ENCODE measurements around the gene RGS10. TPM values are rescaled to one million over a fixed set of nuclear protein-coding genes. Genes with fewer than 3 reads are reported as not detected.

The RGS10 gene
- total and polyA plus RNA-seq, 2 of the 8 experiments (the other 6 are each of a cell fraction or from before 2014, with no cell fraction given): 5.5 to 13.1 TPM

- Histone ChIP-seq H2BK12ac (ENCODE audit: low read depth, low read length) (no peak overlapping the region), H3K4me2 (ENCODE audit: insufficient read depth in 1 of 2, low read depth in 2 of 2, low read length in 2 of 2) (no peak overlapping the region), H3K23ac (ENCODE audit: insufficient read length) (no peak overlapping the region), H3K27ac (ENCODE audit: low read depth, low read length) (no peak overlapping the region), H3K14ac (ENCODE audit: insufficient read length) (no peak overlapping the region), H3K9me3 (ENCODE audit: insufficient read depth in 2 of 2, low read depth in 1 of 2, low read length in 1 of 2) (no peaks in the 10 kb centered on the region), H2AK5ac (ENCODE audit: low read depth, low read length) (no peak overlapping the region), H3K56ac (replicated peaks; ENCODE audit: insufficient read length, low read depth, low read length) (no peak overlapping the region), H4K8ac (ENCODE audit: extremely low read depth, insufficient read depth, low read length) (no peak overlapping the region), H3K4me3 (ENCODE audit: extremely low read depth in 1 of 4, insufficient read depth in 2 of 4, low read depth in 3 of 4, low read length in 4 of 4) (no peak overlapping the region), H2BK5ac (ENCODE audit: low read depth, low read length) (no peak overlapping the region), H3K27me3 (replicated peaks in 1 of 4; ENCODE audit: control insufficient read depth in 3 of 4, extremely low read depth in 1 of 4, insufficient read depth in 3 of 4, low read length in 3 of 4) (peaks cover 0 to 10% (median 4%) of the 10 kb centered on the region in 4 experiments; a peak in 3 of 7 replicates), H3K18ac (ENCODE audit: extremely low read depth, low read length) (no peak overlapping the region), H3K79me1 (ENCODE audit: low read depth, low read length) (no peaks in the 10 kb centered on the region), H2BK15ac (ENCODE audit: low read length) (no peak overlapping the region), H2AFZ (ENCODE audit: low read length) (no peak overlapping the region), H2BK120ac (replicated peaks; ENCODE audit: low read depth, low read length) (no peak overlapping the region), H4K5ac (ENCODE audit: insufficient read length, low read depth, low read length) (no peak overlapping the region), H3K4ac (replicated peaks; ENCODE audit: insufficient read length, low read depth, low read length) (no peak overlapping the region), H3K4me1 (replicated peaks in 1 of 4; ENCODE audit: control insufficient read depth in 3 of 4, insufficient read depth in 4 of 4, low read length in 3 of 4) (no peaks in the 10 kb centered on the region), H3K36me3 (ENCODE audit: control insufficient read depth in 2 of 4, insufficient read depth in 4 of 4, low read length in 3 of 4) (no peaks in the 10 kb centered on the region), H4K91ac (replicated peaks; ENCODE audit: insufficient read length, low read length) (no peak overlapping the region), H4K20me1 (replicated peaks in 1 of 2; ENCODE audit: control insufficient read depth in 1 of 2, insufficient read depth in 2 of 2, low read length in 2 of 2) (no peaks in the 10 kb centered on the region), H3K79me2 (ENCODE audit: control insufficient read depth in 1 of 2, insufficient read depth in 2 of 2, low read length in 2 of 2) (no peaks in the 10 kb centered on the region), H2BK20ac (ENCODE audit: low read length) (no peak overlapping the region), H3K9ac (replicated peaks in 1 of 4; ENCODE audit: extremely low read depth in 1 of 4, low read depth in 3 of 4, low read length in 3 of 4) (no peak overlapping the region), H3K23me2 (ENCODE audit: low read depth, low read length) (peaks cover 7% of the 10 kb centered on the region; the same call in 1 of the 2 replicates)
- DNase-seq (ENCODE audit: low read depth in 1 of 2, low spot score in 2 of 2): no peak
- TF ChIP-seq CHD2 (IDR thresholded peaks at IDR 0.05; ENCODE audit: low read length) (no peak), SRF (IDR thresholded peaks at IDR 0.05; ENCODE audit: low read depth, low read length) (no peak), ZNF274 (IDR thresholded peaks at IDR 0.05; ENCODE audit: borderline replicate concordance, extremely low read depth, low read length) (no peak), SP4 (IDR thresholded peaks at IDR 0.05; ENCODE audit: low read length) (no peak), KDM5A (IDR thresholded peaks at IDR 0.05; ENCODE audit: low read length) (no peak), JUND (IDR thresholded peaks at IDR 0.05; ENCODE audit: low read length) (no peak), GTF2F1 (IDR thresholded peaks at IDR 0.05; ENCODE audit: borderline replicate concordance, low read depth, low read length) (no peak), SP1 (IDR thresholded peaks at IDR 0.05; ENCODE audit: low read depth, low read length) (no peak), MAX (IDR thresholded peaks at IDR 0.05) (no peak), TAF7 (optimal IDR thresholded peaks at IDR 0.05; ENCODE audit: borderline replicate concordance, low read depth, low read length) (no peak), CTBP2 (IDR thresholded peaks at IDR 0.05; ENCODE audit: borderline replicate concordance, insufficient read depth, insufficient read length, low read length) (no peak), BRCA1 (IDR thresholded peaks at IDR 0.05; ENCODE audit: low read depth, low read length) (no peak), SP2 (IDR thresholded peaks at IDR 0.05; ENCODE audit: low read length) (no peak), SUZ12 (IDR thresholded peaks at IDR 0.05; ENCODE audit: low read length) (no peak)
- FAIRE-seq: no peak
- CTCF ChIA-PET (ENCODE audit: partially characterized antibody): interaction anchor here (0.7 to 2.0 kb wide), 4 partner anchors 10 to 19 kb away, joined by 3 to 8 read pairs (median 4); no protein-coding TSS in a partner anchor
- POLR2A ChIA-PET (ENCODE audit: partially characterized antibody): interaction anchor here (1.2 kb wide), 1 partner anchor 221 kb away, joined by 3 read pairs; no protein-coding TSS in a partner anchor
- WGBS, 2 experiments (ENCODE audit: extremely low coverage in 1 of 2, insufficient coverage in 1 of 2, insufficient read length in 1 of 2, insufficient replicate concordance in 2 of 2, low coverage in 1 of 2, low lambda C conversion rate in 2 of 2, missing lambda C conversion rate in 1 of 2): 93% methylated on average over 8 of the region's 8 CpGs; no CpG with 5 or more reads in 1 of the 2 experiments
These were observed 73.2 kb downstream of the RGS10 start for GRCh38 chr10:119469325-119469707.

Measured in H1 (cell line).